A673 (cell line): ENCODE data around the gene NDOR1.

ENCODE experiments used
- EZH2 ChIP-seq: fragments of 200-600 bp; sonication (generic); IDR thresholded peaks from 2 replicates; pipeline ENCODE4 v1.6.1; 2017; ENCODE audit warnings: borderline replicate concordance, low read depth, mild to moderate bottlenecking, mixed read lengths, antibody characterized with exemption, low read length; ENCODE audit not compliant: poor library complexity, severe bottlenecking
- TF ChIP-seq, protein P1 (sequence below): fragments of 300-800, 200-600 bp; sonication (generic); conservative IDR thresholded peaks from 2 replicates; pipeline ENCODE4 v1.5.1; 2017; ENCODE audit warnings: low read depth, mild to moderate bottlenecking, antibody characterized with exemption, low read length, moderate library complexity, mixed read lengths

DNA sequence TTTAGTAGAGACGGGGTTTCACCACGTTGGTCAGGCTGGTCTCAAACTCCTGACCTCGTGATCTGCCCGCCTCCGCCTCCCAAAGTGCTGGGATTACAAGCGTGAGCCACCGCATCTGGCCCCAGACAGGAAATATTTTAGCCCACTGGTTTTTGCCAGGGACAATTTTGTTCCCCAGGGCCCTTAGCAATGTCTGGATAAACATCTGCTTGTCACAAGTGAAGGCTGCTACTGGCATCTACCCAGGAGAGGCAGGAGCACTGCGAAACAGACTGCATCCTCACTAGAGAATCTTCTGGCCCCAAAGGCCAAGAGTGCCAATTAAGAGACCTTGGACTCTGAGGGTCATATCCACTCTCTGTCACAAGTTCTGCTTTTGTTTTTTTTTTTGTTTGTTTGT is 2.5 kb upstream of the NDOR1 start:
- TF ChIP-seq, protein P1, sequence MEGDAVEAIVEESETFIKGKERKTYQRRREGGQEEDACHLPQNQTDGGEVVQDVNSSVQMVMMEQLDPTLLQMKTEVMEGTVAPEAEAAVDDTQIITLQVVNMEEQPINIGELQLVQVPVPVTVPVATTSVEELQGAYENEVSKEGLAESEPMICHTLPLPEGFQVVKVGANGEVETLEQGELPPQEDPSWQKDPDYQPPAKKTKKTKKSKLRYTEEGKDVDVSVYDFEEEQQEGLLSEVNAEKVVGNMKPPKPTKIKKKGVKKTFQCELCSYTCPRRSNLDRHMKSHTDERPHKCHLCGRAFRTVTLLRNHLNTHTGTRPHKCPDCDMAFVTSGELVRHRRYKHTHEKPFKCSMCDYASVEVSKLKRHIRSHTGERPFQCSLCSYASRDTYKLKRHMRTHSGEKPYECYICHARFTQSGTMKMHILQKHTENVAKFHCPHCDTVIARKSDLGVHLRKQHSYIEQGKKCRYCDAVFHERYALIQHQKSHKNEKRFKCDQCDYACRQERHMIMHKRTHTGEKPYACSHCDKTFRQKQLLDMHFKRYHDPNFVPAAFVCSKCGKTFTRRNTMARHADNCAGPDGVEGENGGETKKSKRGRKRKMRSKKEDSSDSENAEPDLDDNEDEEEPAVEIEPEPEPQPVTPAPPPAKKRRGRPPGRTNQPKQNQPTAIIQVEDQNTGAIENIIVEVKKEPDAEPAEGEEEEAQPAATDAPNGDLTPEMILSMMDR: no peak
- no peak for TF ChIP-seq EZH2
